Measurements from ENCODE around the gene GPR119.

GRCh38 chrX:130378024-130378669, 7.3 kb downstream of the GPR119 start:
- TF ChIP-seq POLR2A (IDR thresholded peaks at IDR 0.05; ENCODE audit: low read depth, low read length) (no peak), POLR2AphosphoS5 (IDR thresholded peaks at IDR 0.05; ENCODE audit: low read depth, low read length) (no peak), TAF1 (IDR thresholded peaks at IDR 0.05; ENCODE audit: borderline replicate concordance, low read depth, low read length) (no peak)

Measured in GM12892 (cell line).